GM19240 (cell line): ENCODE measurements around the gene NEU4.
"Not testable (repeated sequence)": the region's sequence is repeated elsewhere in the genome, so short reads cannot be mapped to it uniquely, and the experiment has no call there.

Source experiments
- DNase-seq: peaks from one replicate; pipeline ENCODE4 v3.0.0; 2011; ENCODE audit warnings: low spot score; ENCODE audit not compliant: insufficient read length

NEU4 gene

GRCh38 chr2:241775223-241776177 lies 33.5 kb upstream of the NEU4 start:
- no peak for DNase-seq

- no peak for DNase-seq
Observed at GRCh38 chr2:241776336-241777169, 32.4 kb upstream of the NEU4 start, which contains the start of gene GAL3ST2. Gene GAL3ST2, plus strand, starts transcription at chr2:241776822. Its CDS starts 134 bp downstream, at chr2:241776956.

- no peak for DNase-seq
Observed at GRCh38 chr2:241777170-241777685, 31.8 kb upstream of the NEU4 start.

GRCh38 chr2:241777686-241778627 lies 31.0 kb upstream of the NEU4 start:
- no peak for DNase-seq

GRCh38 chr2:241780939-241781569 lies 27.9 kb upstream of the NEU4 start:
- DNase-seq: no peak

GRCh38 chr2:241782053-241782452 lies 26.9 kb upstream of the NEU4 start:
- not testable (repeated sequence) for DNase-seq

GRCh38 chr2:241788135-241788534 lies 20.9 kb upstream of the NEU4 start:
- DNase-seq: no peak

GRCh38 chr2:241788572-241788971 lies 20.4 kb upstream of the NEU4 start:
- DNase-seq: no peak

GRCh38 chr2:241791385-241791784 lies 17.6 kb upstream of the NEU4 start:
- not testable (repeated sequence) for DNase-seq

GRCh38 chr2:241793385-241793784 lies 15.6 kb upstream of the NEU4 start:
- DNase-seq: no peak

GRCh38 chr2:241794250-241794823 lies 14.7 kb upstream of the NEU4 start:
- DNase-seq: no peak

- no peak for DNase-seq
Observed at GRCh38 chr2:241795021-241795999, 13.7 kb upstream of the NEU4 start.

- DNase-seq: no peak
Observed at GRCh38 chr2:241796209-241796608, 12.8 kb upstream of the NEU4 start.

GRCh38 chr2:241796610-241797138 lies 12.3 kb upstream of the NEU4 start:
- DNase-seq: no peak

- no peak for DNase-seq
Observed at GRCh38 chr2:241797441-241798080, 11.4 kb upstream of the NEU4 start.

GRCh38 chr2:241798081-241798630 lies 10.8 kb upstream of the NEU4 start:
- no peak for DNase-seq

GRCh38 chr2:241798631-241799521 lies 10.1 kb upstream of the NEU4 start:
- DNase-seq: no peak
